Measurements from ENCODE around the gene PLB1.

GRCh38 chr2:28594332-28595108, 98.7 kb downstream of the PLB1 start:
- TF ChIP-seq CTCF (IDR thresholded peaks at IDR 0.05) (peak; percentile 77 to 94 (median 89)), POLR2A (IDR thresholded peaks at IDR 0.05) (peak in 2 of 3 donors; percentile 54 to 67)
